SK-N-SH (cell line): ENCODE results near the gene CAPG. TPM values are rescaled to one million over a fixed set of nuclear protein-coding genes. Genes with fewer than 3 reads are reported as not detected.

Source experiments
- CTCF ChIA-PET: fragments of 300-600, 350-600 bp; formaldehyde crosslinking; extraction: SDS; loops from one replicate; lab custom pipeline; 2021; lab: Yijun Ruan, JAX
- POLR2A ChIA-PET: fragments of 350-600 bp; sonication (Branson Sonifier 250); formaldehyde crosslinking; extraction: SDS; loops from one replicate; lab custom pipeline; 2020; ENCODE audit warnings: antibody characterized with exemption, inconsistent platforms; lab: Yijun Ruan, JAX
- DNase-seq: peaks from one replicate; pipeline ENCODE4 v3.0.0; 2012
- H2AFZ ChIP-seq: fragments of 200-600 bp; sonication (generic); 2 replicates; pipeline ENCODE4 v1.8.1; 2016; ENCODE audit warnings: antibody characterized with exemption, mild to moderate bottlenecking, low read depth
- H3F3A ChIP-seq: fragments of 200-600 bp; sonication (generic); replicated peaks from 2 replicates; pipeline ENCODE3; 2016; ENCODE audit warnings: antibody characterized with exemption, mild to moderate bottlenecking; ENCODE audit not compliant: insufficient read depth
- H3K27ac ChIP-seq, 2 experiments: fragments of 200-500 bp in 1 of 2; fragments of 200-600 bp in 1 of 2; sonication (Bioruptor generic) in 1 of 2; sonication (generic), shearing (Covaris generic) in 1 of 2; 2 replicates each; pipeline versions ENCODE4 v1.5.1 to v1.6.1; 2014 to 2016; ENCODE audit warnings: low read depth in 2 of 2, inconsistent platforms in 1 of 2, low read length in 1 of 2, mild to moderate bottlenecking in 1 of 2, mixed read lengths in 1 of 2
- H3K27me3 ChIP-seq: fragments of 200-600 bp; sonication (generic), shearing (Covaris generic); 2 replicates; pipeline ENCODE4 v1.6.1; 2016; ENCODE audit warnings: mixed run types; ENCODE audit not compliant: insufficient read depth
- H3K36me3 ChIP-seq, 2 experiments: fragments of 200-500 bp in 1 of 2; fragments of 200-600 bp in 1 of 2; sonication (Bioruptor generic) in 1 of 2; sonication (generic) in 1 of 2; replicated peaks in 1 of 2; 2 replicates each; pipeline versions ENCODE3 to v1.5.1; 2014 to 2016; ENCODE audit warnings: low read length in 1 of 2, mild to moderate bottlenecking in 1 of 2; ENCODE audit not compliant: insufficient read depth in 2 of 2, control insufficient read depth in 1 of 2
- H3K4me1 ChIP-seq, 2 experiments: fragments of 200-500 bp in 1 of 2; fragments of 200-600 bp in 1 of 2; sonication (Bioruptor generic) in 1 of 2; sonication (generic), shearing (Covaris generic) in 1 of 2; 2 replicates each; pipeline versions ENCODE4 v1.5.1 to v1.6.1; 2014 to 2016; ENCODE audit warnings: low read depth in 1 of 2, low read length in 1 of 2, mixed run types in 1 of 2; ENCODE audit not compliant: insufficient read depth in 2 of 2, control insufficient read depth in 1 of 2
- H3K4me2 ChIP-seq: fragments of 200-600 bp; sonication (generic), shearing (Covaris generic); 2 replicates; pipeline ENCODE4 v1.6.1; 2017; ENCODE audit warnings: mixed run types
- H3K4me3 ChIP-seq, 2 experiments: fragments of 200-500 bp in 1 of 2; fragments of 200-600 bp in 1 of 2; sonication (Bioruptor generic) in 1 of 2; sonication (generic), shearing (Covaris generic) in 1 of 2; 2 replicates each; pipeline versions ENCODE4 v1.5.1 to v1.8.1; 2014 to 2016; ENCODE audit warnings: low read depth in 2 of 2, inconsistent platforms in 1 of 2, low read length in 1 of 2, mild to moderate bottlenecking in 1 of 2, mixed read lengths in 1 of 2, moderate library complexity in 1 of 2
- H3K79me2 ChIP-seq: fragments of 200-600 bp; sonication (generic); 2 replicates; pipeline ENCODE4 v1.8.1; 2017; ENCODE audit warnings: mild to moderate bottlenecking; ENCODE audit not compliant: insufficient read depth
- H3K9ac ChIP-seq: fragments of 200-600 bp; sonication (generic); 2 replicates; pipeline ENCODE4 v1.6.1; 2017; ENCODE audit warnings: mixed run types
- H3K9me2 ChIP-seq: fragments of 200-600 bp; sonication (generic); 2 replicates; pipeline ENCODE4 v1.6.1; 2017; ENCODE audit warnings: mixed run types
- H3K9me3 ChIP-seq: fragments of 200-600 bp; sonication (generic); 2 replicates; pipeline ENCODE4 v1.6.1; 2017; ENCODE audit warnings: mixed run types, mild to moderate bottlenecking, moderate library complexity
- H4K20me1 ChIP-seq: fragments of 200-600 bp; sonication (generic); 2 replicates; pipeline ENCODE4 v1.6.1; 2017; ENCODE audit warnings: mild to moderate bottlenecking, mixed run types; ENCODE audit not compliant: insufficient read depth
- ELF1 ChIP-seq: IDR thresholded peaks from 2 replicates; pipeline ENCODE4 v1.4.0; 2012
- FOXM1 ChIP-seq: IDR thresholded peaks from 2 replicates; pipeline ENCODE4 v1.4.0; 2012; ENCODE audit warnings: low read depth, mild to moderate bottlenecking
- MEF2A ChIP-seq: IDR thresholded peaks from 2 replicates; pipeline ENCODE4 v1.4.0; 2012; ENCODE audit warnings: low read depth, borderline replicate concordance
- NFIC ChIP-seq: IDR thresholded peaks from 2 replicates; pipeline ENCODE4 v1.4.0; 2012; ENCODE audit warnings: borderline replicate concordance
- NRF1 ChIP-seq: IDR thresholded peaks from 2 replicates; pipeline ENCODE4 v1.6.1; 2012; ENCODE audit warnings: low read depth, mild to moderate bottlenecking, low read length
- RFX5 ChIP-seq: IDR thresholded peaks from 2 replicates; pipeline ENCODE4 v1.6.1; 2012; ENCODE audit warnings: mild to moderate bottlenecking, improper control_type of control experiment, low read length
- RXRA ChIP-seq: IDR thresholded peaks from 2 replicates; pipeline ENCODE4 v1.4.0; 2012; ENCODE audit warnings: low read depth, mild to moderate bottlenecking, borderline replicate concordance
- WGBS: methylation state at CpG from one replicate; pipeline ENCODE4 v1.1.6; 2017; ENCODE audit warnings: low lambda C conversion rate; 5-methylcytosine and 5-hydroxymethylcytosine counted together
- polyA plus RNA-seq, 3 experiments: library from polyadenylated mRNA; depleted of rRNA; stranded (reverse); fragments of >200 nt; gene quantifications; 2 replicates each; pipeline ENCODE4 v1.2.3, GENCODE V29; 2012
- TF ChIP-seq, protein P1 (sequence below): IDR thresholded peaks from 2 replicates; pipeline ENCODE4 v1.4.0; 2012; ENCODE audit warnings: low read depth, borderline replicate concordance

The CAPG gene
- polyA plus RNA-seq, 1 of the 3 experiments (the other 2 are of a cell fraction), result 1.2 TPM

DNA sequence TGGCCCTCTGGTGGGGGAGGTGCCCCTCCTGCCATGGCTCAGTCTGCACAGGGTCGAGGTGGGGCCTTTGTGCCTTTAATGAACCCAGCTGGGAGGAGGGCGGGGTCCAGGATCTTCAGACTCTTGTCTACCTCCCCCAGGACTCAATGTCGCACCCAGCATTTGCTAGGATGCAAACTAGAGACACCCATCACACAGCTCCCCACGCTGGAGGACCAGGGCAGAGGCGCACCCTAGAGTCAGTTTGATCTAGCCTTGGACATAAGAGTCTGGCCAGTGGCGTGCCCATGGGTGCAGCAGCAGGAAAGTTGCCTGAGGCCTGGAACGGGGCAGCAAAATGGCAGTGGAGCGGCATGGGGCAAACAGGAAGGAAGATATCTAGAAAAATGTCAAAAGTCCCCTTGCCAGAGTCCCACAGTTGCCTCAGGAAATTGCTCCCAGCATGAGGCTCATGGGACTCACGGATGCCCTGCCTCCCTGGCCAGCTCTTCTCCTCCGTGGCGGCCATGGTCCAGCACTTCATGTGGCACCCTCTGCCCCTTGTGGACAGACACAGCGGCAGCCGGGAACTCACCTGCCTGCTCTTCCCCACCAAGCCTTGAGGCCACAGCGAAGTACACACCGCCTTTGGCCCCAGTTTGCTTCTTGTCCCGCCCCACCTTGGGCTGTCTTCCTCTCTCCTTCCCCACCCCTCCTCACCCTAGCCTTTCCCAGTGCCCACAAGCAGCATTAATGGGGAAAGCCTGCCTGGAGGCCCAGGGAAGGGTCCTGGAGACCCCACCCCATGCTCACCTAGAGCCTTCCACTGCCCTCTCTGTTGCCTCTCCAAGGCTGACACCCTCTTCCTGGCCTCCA is 26.0 kb upstream of the CAPG start:
- WGBS, result 91% methylated on average over 14 of the region's 16 CpGs
- H3K27me3 ChIP-seq, result no peaks in the 10 kb centered on the region
- TF ChIP-seq ELF1, result no peak
- TF ChIP-seq, protein P1, sequence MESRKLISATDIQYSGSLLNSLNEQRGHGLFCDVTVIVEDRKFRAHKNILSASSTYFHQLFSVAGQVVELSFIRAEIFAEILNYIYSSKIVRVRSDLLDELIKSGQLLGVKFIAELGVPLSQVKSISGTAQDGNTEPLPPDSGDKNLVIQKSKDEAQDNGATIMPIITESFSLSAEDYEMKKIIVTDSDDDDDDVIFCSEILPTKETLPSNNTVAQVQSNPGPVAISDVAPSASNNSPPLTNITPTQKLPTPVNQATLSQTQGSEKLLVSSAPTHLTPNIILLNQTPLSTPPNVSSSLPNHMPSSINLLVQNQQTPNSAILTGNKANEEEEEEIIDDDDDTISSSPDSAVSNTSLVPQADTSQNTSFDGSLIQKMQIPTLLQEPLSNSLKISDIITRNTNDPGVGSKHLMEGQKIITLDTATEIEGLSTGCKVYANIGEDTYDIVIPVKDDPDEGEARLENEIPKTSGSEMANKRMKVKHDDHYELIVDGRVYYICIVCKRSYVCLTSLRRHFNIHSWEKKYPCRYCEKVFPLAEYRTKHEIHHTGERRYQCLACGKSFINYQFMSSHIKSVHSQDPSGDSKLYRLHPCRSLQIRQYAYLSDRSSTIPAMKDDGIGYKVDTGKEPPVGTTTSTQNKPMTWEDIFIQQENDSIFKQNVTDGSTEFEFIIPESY, result no peak
- TF ChIP-seq MEF2A, result no peak
- TF ChIP-seq FOXM1, result no peak
- no peak for TF ChIP-seq RXRA
- no peak for TF ChIP-seq NFIC
- DNase-seq, result no peak
- H3K4me1 ChIP-seq, result peaks cover 14 to 72% of the 10 kb centered on the region in 2 experiments; a peak in 3 of 4 replicates
- no peaks in the 10 kb centered on the region for H3K36me3 ChIP-seq
- no peak overlapping the region for H3K4me3 ChIP-seq
- ChIA-PET CTCF (interaction anchor here (1.0 to 6.9 kb wide), 3 partner anchors 16 to 116 kb away, joined by 3 to 61 read pairs (median 5); partner anchors contain the start of gene MAT2A), POLR2A (interaction anchor here (1.6 to 4.3 kb wide), 4 partner anchors 15 to 104 kb away, joined by 6 to 94 read pairs (median 40); partner anchors contain the start of gene MAT2A)
- no peak overlapping the region for H3K9ac ChIP-seq
- peaks cover 6% of the 10 kb centered on the region for H3F3A ChIP-seq
- H3K4me2 ChIP-seq, result no peak overlapping the region
- H3K79me2 ChIP-seq, result no peaks in the 10 kb centered on the region
- H3K9me3 ChIP-seq, result no peaks in the 10 kb centered on the region
- H3K27ac ChIP-seq, result peak overlapping the region in 1 of 2 experiments; percentile 90; a peak in 2 of 4 replicates
- H2AFZ ChIP-seq, result peak overlapping the region; percentile 75; the same call in 1 of the 2 replicates
- no peaks in the 10 kb centered on the region for H4K20me1 ChIP-seq
- H3K9me2 ChIP-seq, result no peaks in the 10 kb centered on the region

DNA sequence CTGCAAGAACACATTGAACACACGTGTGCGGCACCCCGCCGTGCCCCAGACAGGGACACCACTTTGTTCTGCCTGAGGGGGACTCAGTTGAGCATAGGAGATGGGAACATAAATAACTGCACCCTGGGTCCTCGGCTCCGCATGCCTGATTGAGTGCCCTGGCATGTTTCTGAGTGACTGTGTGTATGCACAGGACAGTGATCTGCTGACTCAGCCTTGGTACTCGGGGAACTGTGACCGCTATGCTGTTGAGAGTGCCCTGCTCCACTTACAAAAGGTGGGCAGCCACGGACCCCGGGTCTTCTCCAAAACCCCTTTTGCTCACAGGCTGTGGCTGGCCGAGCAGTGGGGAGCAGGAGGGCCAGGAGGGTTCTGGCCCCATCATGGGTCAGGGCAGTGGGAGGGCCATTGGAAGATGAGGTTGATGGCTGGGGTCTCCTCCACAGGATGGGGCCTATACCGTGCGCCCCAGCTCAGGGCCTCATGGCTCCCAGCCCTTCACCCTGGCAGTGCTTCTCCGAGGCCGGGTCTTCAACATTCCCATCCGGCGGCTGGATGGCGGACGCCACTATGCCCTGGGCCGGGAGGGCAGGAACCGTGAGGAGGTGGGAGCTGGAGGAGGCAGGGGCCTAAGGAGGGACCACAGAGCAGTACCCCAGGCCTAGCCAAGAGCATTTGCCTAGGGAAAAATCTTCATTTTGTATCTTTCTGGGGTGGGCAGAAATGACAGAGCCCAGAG is 25.2 kb upstream of the CAPG start:
- Histone ChIP-seq H3K27ac (peak overlapping the region in 1 of 2 experiments; percentile 67; a peak in 2 of 4 replicates), H3K36me3 (no peaks in the 10 kb centered on the region), H4K20me1 (no peaks in the 10 kb centered on the region), H3F3A (peaks cover 6% of the 10 kb centered on the region), H3K9ac (no peak overlapping the region), H3K4me3 (no peak overlapping the region), H2AFZ (no peak overlapping the region), H3K79me2 (no peaks in the 10 kb centered on the region), H3K4me2 (no peak overlapping the region), H3K9me3 (no peaks in the 10 kb centered on the region), H3K9me2 (no peaks in the 10 kb centered on the region), H3K27me3 (no peaks in the 10 kb centered on the region), H3K4me1 (peaks cover 14 to 80% of the 10 kb centered on the region in 2 experiments; a peak in 3 of 4 replicates)
- TF ChIP-seq ELF1 (no peak), NRF1 (no peak), RFX5 (no peak)
- no peak for DNase-seq
- WGBS, result 95% methylated on average over 12 of the region's 21 CpGs
- POLR2A ChIA-PET, result interaction anchor here (0.8 to 4.3 kb wide), 6 partner anchors 69 to 113 kb away, joined by 3 to 85 read pairs (median 26); partner anchors contain the start of gene MAT2A
- CTCF ChIA-PET, result interaction anchor here (1.0 to 6.9 kb wide), 7 partner anchors 14 to 117 kb away, joined by 3 to 61 read pairs (median 8); partner anchors contain the start of gene MAT2A
